Hematopoietic multipotent progenitor cell treated with erythropoietin and hydrocortisone succinate and interleukin-3 and kit ligand, for 6 days (in vitro differentiated cells): ENCODE data around the gene FCER2.

ENCODE experiments used
- DNase-seq: peaks from one replicate; pipeline ENCODE4 v3.0.0-alpha.2; 2015

FCER2 gene

DNA sequence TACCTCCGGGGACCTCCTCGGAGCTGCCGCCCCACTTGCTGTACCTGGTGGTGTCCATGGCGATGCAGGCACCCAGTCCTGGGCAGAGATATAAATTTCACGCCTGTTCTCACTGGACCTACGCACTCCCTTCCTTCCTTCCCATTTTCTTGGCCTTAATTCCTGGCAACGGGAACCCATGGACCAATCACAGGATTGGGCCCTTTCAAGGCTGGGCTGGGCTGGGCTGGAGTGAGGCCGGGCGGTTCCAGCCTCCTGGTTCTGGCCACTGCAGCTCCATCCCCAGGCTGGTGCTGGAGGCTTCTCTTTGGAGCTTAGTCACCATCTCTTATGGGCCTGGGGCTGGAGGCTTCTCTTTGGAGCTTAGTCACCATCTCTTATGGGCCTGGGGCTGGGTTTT is 30.1 kb upstream of the FCER2 start, which contains the start of gene CLEC4G:
TSS of gene CLEC4G (minus strand) at position 66 of the 400 bp plus-strand sequence. CDS start at position 58, 8 bp downstream.
- DNase-seq = no peak

DNA sequence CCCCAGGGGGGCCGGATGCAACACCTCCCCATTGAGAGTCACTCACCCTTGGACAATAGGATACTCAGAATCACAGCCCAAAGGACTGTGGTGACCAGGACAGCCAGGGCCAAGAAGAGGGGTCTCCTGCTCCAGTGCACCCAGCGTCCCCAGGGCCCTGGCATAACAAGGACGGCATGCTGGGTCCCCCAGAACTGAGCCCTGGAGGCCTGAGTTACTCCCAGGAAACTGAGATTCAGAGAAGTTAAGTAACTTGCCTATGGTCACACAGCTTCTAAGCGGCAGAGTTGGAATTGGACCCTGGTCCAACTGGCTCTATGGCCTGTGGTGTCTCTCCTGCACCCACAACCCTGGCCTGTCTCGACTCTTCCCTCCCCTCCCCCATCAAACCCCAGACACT is 29.7 kb upstream of the FCER2 start:
- no peak for DNase-seq

DNA sequence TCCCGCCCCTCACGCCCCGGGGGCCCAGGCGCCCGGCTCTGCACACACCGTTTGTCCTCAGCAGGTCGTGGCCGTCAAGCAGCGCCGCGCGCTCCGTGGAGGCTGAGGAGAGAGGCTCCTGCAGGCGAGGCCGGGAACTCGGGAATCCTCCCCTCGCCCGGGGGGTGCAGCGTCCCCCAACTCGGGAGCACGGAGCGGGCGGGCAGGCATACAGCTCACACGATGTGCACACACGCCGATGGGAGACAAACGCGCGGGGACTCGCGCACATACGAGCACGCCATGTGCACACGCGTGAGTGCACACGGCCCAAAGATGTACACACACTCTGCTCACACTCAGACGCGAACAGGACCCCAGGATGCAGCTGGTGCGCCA is 29.3 kb upstream of the FCER2 start:
- no peak for DNase-seq

DNA sequence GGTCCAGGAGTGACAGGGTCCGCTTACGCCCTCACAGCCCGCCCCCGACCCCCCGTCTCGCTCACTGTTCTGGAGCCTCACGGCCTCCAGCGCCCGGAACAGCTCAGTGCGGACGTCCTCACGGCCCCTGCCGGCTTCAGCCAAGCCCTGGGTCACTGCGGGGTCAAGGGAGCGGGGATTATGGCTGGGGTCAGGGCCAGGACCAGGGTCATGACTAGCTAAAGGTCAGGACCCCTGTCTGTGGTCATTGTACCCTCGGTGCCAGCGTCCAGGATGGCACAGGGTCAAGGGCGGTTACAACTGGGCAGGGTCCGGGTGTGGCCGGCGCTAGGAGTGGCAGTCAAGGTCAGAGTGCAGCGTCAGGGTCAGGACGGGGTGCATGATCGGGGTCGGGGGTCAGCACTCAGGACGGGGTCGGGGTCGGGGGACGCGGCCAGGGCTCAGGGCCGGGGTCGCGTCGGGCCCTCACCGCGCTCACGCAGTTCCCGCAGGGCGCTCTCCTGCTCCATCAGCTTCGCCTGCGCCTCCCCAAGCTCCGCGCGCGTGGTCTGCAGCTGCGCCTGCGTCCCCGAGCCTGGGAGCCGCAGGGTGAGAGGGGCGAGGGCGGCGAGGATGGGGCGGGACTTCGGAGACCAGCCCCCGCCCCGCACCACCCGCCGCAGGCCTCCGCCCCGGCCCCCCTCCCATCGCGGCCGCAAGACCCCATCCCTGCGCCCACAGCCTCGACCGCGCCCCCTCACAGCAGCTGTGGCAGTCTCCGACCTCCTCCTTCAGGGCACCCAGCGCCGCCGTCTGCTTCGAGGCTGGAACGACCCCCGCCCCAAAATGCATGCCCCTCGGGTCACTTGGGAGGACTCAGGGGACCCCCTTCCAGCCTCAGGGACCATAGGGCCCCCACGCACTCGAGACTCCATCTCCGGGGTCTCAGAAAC is 28.6 kb upstream of the FCER2 start:
- DNase-seq = no peak

DNA sequence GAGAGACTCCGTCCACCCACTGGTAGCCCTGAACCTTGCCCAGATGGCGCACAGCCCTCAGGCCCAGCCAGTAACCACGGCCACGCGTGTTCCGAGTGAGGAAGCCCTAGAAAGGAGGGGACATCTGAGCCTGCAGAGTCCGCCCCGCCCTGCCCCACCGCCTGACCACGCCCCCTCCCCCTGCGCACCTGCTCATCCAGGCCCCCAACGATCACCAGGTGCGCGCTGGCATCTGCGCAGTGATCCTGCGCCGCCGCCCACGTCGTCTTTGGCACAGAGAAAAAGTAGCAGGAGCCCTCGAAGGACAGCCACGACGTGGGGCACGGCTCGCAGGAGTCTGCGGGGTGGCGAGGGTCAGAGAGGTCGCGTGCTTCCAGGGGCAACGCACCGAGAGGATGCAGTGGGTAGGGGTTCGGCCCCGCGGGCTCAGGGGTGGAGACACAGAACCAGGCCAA is 27.9 kb upstream of the FCER2 start:
- no peak for DNase-seq

DNA sequence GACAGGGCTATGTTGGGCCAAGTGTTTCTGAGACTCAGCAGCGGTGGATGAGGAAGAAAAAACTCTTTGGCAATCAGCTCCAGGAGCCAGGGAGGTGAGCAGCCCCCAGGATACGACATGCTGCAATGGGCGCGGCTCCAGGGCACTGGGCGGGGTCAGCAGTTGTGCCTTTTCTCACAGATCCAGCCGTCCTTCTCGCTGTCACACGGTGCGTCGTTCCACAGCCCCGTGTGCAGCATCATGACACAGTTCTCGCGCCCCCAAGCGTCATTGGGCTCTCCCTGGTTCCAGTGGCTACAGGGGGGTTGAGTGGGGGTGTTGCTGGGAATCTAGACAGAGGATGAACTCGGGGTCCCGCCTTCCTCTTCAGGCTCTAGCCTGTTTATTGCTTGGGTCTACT is 27.3 kb upstream of the FCER2 start:
- DNase-seq = peak; percentile 43

DNA sequence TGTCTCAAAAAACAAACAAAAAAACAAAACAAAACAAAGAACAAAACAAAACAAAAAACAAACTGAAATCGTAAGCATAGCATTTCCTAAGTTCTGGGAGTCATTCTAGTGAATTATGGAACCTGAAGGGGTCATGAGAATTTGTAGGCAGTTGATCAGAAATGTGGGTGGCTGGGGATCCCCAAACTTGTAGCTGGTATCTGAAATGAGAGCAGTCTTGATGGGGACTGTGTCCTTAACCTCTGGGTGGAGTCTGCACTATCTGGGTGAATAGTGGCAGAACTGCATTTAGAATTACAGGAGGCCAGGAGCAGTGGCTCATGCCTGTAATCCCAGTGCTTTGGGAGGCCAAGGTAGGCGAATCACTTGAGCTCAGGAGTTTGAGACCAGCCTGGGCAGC is 23.9 kb upstream of the FCER2 start:
- DNase-seq = no peak

DNA sequence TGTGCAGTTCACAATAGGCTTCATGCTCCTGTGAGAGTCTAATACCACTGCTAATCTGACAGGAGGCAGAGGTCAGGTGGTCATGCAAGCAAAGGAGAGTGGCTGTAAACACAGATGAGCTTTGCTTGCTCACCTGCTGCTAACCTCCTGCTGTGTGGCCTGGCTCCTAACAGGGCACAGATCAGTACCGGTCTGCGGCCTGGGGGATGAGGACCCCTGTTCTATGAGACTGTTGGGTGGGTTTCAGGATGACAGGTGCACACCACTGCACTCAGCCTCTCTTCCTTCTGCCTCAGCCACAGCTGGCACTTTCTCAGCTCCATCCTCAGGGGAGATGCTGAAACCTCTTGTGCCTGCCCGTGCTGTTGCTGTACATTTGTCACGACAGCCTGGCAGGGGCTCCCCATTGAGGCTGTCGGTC is 20.3 kb upstream of the FCER2 start:
- DNase-seq = no peak

DNA sequence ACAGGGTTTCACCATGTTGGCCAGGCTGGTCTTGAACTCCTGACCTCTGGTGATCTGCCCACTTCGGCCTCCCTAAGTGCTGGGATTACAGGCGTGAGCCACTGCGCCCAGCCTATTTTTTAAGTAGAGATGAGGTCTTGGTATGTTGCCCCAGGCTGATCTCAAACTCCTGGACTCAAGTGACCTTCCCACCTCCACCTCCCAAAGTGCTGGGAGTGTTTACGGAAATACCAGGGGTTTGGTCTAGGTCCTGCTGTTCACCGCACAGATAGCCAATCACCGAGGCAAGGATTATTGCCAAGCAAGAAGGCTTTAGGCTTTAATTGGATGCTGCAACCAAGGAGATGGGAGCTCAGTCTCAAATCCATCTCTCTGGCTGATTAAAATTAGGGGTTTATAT is 18.4 kb upstream of the FCER2 start:
- no peak for DNase-seq

DNA sequence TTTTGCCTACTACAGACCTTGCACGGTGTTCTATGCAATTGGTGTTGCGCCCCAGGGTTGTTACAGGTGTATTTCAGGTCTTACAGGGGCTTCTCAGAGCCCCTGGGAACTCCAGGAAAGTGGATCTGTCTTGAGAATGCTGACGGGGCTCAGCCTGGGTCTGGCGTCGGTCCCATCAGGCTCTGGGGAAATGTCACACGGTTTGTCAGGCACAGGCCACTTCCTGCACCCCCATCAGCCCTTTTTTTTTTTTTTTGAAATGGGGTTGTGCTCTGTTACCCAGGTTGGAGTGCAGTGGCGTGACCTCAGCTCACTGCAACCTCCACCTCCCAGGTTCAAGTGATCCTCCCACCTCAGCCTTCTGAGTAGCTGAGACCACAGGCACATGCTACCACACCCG is 16.7 kb upstream of the FCER2 start:
- no peak for DNase-seq

DNA sequence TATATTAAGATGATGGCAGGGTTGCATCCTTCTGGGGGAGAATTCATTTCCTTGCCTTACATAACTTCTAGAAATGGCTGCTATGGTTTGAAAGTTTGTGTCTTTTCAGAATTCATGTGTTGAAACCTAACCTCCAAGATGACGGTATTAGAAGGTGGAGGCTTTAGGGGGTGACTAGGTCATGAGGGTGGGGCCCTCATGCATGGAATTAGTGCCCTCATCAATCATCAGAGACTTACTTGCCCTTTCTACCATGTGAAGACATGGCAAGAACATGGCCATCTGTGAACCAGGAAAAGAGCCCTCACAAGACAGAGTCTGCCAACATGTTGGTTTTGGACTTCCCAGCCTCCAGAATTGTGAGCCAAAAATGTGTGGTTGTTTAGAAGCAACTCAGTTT is 14.8 kb upstream of the FCER2 start:
- DNase-seq = no peak

DNA sequence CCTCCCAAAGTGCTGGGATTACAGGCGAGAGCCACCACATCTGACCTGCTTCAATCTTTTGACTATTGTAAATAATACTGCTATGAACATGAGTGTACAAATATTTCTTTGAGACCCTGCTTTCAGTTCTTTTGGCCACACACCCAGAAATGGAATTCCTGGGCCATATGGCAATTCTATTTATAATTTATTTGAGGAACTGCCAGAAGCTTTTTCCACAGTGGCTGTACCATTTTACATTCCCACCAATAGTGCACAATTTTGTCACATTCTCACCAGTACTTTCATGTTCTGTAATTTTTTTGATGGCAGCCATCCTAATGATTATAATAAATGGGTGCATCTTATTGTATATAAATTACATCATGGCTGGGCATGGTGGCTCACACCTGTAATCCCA is 13.7 kb upstream of the FCER2 start:
- DNase-seq = no peak

DNA sequence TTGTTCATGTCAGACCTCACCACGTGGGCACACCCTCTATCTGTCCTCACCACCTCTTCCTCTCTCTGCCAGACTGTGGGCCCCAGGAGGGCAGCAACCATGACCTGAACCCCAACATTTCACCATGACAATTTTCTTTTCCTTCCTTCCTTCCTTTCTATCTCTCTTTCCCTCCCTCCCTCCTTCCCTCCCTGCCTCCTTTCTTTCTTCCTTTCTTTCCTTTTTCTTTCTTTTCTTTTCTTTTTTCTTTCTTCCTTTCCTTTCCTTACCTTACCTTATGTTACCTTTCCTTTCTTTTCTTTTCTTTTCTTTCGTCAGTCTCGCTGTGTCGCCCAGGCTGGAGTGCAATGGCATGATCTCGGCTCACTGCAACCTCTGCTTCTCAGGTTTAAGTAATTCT is 8.7 kb upstream of the FCER2 start:
- no peak for DNase-seq

DNA sequence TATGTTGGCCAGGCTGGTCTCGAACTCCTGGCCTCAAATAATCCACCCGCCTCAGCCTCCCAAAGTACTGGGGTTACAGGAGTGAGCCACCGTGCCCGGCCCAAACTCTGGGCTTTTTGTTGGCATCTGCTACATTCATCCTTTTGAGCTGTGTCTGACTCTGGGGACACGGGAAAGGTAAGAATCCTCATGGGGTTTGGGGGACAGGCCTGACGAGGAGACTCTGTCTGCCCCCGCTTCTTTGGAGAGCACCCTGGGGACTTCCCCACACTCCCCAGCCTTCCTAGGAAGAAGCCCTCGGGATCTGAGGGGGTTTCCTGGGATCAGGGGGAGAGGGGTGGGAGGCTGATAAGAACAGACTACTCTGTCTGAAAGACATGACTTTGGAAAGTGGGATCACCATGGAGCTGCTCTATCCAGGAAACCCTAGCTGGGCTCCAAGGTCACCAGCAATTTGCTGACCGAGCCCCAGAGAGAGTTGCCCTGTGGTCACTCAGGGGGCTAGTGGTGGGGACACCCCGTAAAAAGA is 8.1 kb upstream of the FCER2 start:
- DNase-seq = no peak

DNA sequence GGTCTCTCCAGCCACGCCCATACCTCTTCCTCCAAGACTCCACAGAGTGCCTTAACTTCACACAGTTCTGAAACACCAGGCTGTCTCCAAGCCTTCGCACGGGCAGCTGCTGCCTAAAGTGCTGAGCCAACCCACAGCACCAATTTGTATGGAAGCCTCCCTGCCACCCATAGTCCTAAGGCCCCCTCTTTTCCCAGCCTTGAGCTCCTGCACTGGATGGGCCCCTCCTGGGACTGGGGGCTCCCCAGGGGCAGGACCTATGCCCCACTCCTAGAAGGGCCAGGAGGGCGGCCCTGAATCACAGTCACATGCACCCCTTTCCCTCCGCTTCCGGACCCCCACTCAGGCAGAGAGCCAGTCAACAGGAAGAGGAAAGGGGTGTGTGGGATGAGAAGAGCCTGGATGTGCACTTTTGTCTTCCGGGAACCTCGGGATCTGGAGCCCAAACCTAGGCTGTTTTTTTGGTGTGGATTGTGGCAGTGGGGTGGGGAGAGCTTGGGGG is 5.1 kb upstream of the FCER2 start:
- no peak for DNase-seq

DNA sequence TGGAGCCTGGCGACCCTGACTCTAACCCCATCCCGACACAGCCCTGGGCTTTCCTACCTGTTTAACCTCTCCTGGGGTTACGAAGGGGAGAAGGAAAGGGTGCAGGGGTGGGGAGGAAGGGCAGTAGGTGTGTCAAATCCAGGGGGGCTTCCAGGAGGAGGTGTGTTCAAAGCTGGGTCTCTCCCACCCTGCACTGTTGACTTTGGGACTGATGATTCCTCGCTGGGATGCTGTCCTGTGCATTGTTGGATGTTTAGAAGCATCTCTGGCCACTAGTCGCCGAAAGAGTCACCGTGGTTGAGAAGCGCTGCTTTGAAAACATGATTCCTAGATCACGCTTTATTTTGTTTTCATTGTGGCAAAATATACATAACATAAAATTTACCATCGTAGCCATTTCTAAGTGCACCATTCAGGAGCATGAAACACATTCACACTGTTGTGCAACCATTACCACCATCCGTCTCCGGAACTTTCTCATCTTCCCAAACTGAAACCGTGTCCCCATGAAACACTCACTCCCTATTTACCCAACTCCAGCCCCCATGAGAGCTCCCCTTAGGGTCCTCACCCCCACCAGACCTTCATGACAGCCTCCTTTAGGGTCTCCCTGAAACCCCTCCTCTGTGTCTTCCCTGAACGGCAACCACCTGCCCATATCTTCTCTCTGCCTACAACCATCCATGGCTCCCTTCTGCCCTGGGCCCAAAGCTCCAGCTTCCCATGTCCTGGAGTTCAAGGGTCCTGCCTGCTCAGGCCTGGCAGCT is 4.4 kb upstream of the FCER2 start:
- DNase-seq = no peak

DNA sequence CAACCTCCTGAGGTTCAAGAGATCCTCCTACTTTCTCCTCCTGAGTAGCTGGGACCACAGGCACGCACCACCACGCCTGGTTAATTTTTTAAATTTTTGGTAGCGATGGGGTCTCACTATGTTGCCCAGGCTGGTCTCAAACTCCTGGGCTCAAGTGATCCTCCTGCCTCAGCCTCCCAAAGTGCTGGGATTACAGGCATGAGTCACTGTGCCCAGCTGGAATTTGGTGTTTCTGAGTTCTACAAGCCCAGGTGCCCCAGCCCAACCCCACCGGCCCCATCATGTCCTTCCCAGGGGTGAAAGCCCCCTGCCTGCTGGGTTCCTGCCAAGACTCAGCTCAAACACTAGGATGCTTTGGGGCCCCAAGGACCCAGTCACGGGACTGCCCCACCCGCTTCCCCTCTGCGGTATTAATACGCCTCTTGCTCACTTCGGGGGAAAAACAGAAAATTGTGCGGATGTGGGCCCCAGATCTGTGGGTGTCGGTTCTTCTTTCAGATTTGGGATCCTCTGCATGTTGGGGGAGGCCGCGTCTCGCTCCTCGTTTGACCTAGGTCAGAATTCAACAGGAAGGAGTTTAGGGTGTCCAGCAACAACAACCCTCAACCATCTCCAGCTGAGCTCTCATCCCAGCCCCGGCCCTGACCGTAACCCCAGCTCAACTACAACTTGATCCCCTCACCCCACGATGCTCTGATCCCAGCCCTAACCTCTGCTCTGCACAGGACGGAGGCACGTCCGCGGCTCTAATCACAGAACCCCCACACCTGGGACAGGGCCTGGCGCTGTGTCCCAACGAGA is 3.7 kb upstream of the FCER2 start:
- peak; percentile 66 for DNase-seq

DNA sequence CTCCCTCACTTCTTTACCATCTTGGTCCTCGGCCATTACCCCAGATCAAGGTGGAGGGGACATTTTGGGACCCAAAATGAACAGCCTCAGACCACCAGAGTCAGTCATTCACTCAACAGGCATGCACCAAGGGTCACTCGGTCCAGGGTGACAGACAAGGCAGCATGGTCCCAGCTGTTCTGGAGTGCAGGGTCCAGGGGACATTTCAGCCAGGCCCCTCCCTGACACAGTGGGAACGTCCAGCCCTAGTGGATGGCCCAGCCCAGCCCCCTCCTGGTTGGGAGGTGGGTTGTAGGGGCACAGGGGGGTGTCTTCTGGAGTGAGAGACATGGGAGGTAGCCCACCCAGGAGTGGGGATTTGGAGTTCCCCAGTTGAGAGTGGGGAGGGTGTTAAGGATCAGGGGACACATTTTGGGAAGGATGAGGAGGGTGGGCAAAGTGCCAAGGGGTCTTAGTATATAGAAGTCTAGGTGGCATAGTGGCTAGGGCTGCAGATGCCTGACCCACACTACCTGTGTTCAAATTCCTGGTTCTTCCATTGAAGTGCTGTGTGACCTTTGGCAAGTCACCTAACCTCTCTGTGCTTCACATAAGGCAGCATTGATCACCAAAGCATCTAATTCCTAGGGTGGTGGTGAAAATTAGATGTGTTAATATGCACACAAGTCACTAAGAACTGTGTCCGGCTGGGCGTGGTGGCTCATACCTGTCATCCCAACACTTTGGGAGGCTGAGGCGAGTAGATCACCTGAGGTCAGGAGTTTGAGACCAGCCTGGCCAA is 2.5 kb upstream of the FCER2 start:
- DNase-seq = no peak

DNA sequence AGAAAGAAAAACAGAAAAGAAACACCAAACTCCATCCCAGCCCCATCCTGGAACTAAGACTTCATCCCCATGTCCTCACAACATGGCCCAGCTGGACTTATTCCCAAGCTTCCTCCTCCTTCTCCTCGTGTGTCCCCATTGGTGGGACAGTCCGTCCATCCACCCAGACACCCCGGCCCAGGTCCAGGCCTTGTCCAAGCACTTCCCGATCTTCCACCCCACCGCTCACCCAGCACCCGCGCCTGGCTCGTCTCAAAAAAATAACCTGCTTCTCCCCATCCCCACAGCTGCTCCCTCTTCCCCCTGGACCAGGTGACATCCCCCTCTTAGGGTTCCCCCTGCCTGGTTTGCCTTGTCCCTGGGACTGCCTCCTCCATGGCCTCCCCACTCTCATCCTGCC is 1.4 kb upstream of the FCER2 start:
- DNase-seq = no peak

DNA sequence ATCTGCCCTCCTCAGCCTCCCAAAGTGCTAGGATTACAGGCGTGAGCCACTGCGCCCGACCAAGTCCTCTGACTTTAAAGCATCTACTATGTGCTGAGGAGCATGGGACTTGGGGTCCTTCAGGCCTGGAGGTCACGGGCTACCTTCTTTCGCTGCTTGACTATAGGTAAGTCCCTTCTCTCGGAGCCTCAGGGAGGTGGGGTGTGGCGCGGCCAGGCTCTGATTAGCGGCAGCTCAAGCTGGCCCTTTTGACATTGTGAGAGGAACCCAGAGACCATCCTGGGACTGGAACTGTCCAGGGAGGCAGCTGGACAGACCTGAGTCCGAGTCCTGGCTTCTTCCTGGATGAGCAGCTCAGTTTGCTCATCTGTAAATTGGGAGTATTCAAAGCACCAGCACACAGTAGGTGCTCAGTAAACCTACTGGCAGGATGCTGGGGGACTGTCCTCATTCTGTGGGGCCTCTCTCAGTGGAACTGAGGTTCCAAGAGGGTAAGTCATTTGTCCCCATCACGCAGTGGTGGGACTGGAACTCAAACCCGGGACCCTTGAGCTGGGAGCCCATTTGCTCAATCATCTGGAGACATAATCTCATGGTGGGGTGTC is 780 bp downstream of the FCER2 start:
- DNase-seq = no peak
